Ovary (tissue), 9 donors: ENCODE data around the gene TDRD9. TPM values are rescaled to one million over a fixed set of nuclear protein-coding genes. Genes with fewer than 3 reads are reported as not detected.

Experiments
- DNase-seq, 5 donors: peaks; one replicate each; pipeline ENCODE4 v3.0.0-alpha.2; 2019 to 2020
- H3K27ac ChIP-seq, 2 donors: fragments of 200-600 bp; one replicate each; pipeline versions ENCODE4 v1.5.1 to v1.8.0; 2019 to 2022
- H3K27me3 ChIP-seq: fragments of 200-600 bp; one replicate; pipeline ENCODE4 v1.8.0; 2022
- H3K36me3 ChIP-seq: fragments of 200-600 bp; sonication (generic); one replicate; pipeline ENCODE4 v1.5.1; 2019
- H3K4me1 ChIP-seq: one replicate; pipeline ENCODE4 v1.8.1; 2013; ENCODE audit warnings: mild to moderate bottlenecking, moderate library complexity; ENCODE audit not compliant: insufficient read depth
- H3K4me3 ChIP-seq: fragments of 200-600 bp; sonication (generic); one replicate; pipeline ENCODE4 v1.5.1; 2017
- H3K9me3 ChIP-seq, 2 donors: fragments of 200-600 bp in 1 of 2; sonication (generic) in 1 of 2; one replicate each; pipeline versions ENCODE4 v1.5.1 to v1.8.1; 2013 to 2019; ENCODE audit warnings: mild to moderate bottlenecking in 1 of 2, moderate library complexity in 1 of 2
- CTCF ChIP-seq, 3 donors: fragments of 450-650 bp in 2 of 3; fragments of 200-600 bp in 1 of 3; IDR thresholded peaks; one replicate each; pipeline versions ENCODE4 v1.5.1 to v1.8.0; 2016 to 2022; ENCODE audit warnings: antibody characterized with exemption in 3 of 3, mild to moderate bottlenecking in 1 of 3
- EP300 ChIP-seq: sonication (generic); formaldehyde crosslinking; IDR thresholded peaks from one replicate; pipeline ENCODE4 v1.6.1; 2017; ENCODE audit warnings: antibody characterized with exemption
- POLR2A ChIP-seq: fragments of 450-650 bp; IDR thresholded peaks from one replicate; pipeline ENCODE4 v1.6.1; 2017; ENCODE audit warnings: antibody characterized with exemption, mild to moderate bottlenecking, moderate library complexity
- WGBS, 3 donors: extraction: QIAGEN DNeasy Blood & Tissue Kit in 1 of 3; methylation state at CpG; one replicate each; pipeline versions ENCODE4 v1.1.5 to v1.1.7; 2013 to 2017; 5-methylcytosine and 5-hydroxymethylcytosine counted together
- intact Hi-C, 4 donors: fragments of 100-400 bp; cut with DNase I; formaldehyde crosslinking; loops; one replicate each; pipeline versions ENCODE4 v1.11.0 to v1.15.1; 2022 to 2023
- polyA plus RNA-seq, 2 donors: library from polyadenylated mRNA; stranded (reverse); fragments of 200-250 nt in 1 of 2; fragments of 350-450 nt in 1 of 2; fragmentation: Illumina TruSeq in 1 of 2; extraction: RNeasy Lipid Tissue Mini Kit (QIAGEN cat#74804) in 1 of 2; gene quantifications; one replicate each; pipeline ENCODE4 v1.2.3, GENCODE V29; 2013 to 2014
- small RNA-seq: library from RNA; depleted of rRNA; stranded (forward); fragments of <200 nt; gene quantifications from one replicate; pipeline ENCODE3, GENCODE V24; 2016
- total RNA-seq, 7 donors: library from RNA; depleted of rRNA in 2 of 7; stranded (reverse); fragments of >200 nt in 2 of 7; fragmentation: NEBNext Ultra II Directional in 3 of 7; extraction: Animal tissue kit (Norgen Biotek cat#: 25700) in 3 of 7; gene quantifications; one replicate each; pipeline versions ENCODE4 v1.1.0 to v1.2.4, GENCODE V29; 2016 to 2023
- donor health status: DM: no; HTN: no; CAD: no; lungs with moderate emphysema.
- donor health status: DM: no; HTN: no; CAD: no.
- donor health status: Bipolar disorder and iron deficiency.
- donor health status: DM: yes; HTN: yes; CAD: no.
- donor health status: DM: no; HTN: no; CAD: no.
- donor health status: DM: yes; HTN: yes; CAD: no.

The TDRD9 gene
- total and polyA plus RNA-seq, 9 donors: 0.23 to 5.1 (median 0.83) TPM

GRCh38 chr14:104100171-104101085, 172.2 kb downstream of the TDRD9 start:
- 79 to 85% (median 85%) methylated on average over 14 to 23 of the region's 23 CpGs for WGBS, 3 donors

GRCh38 chr14:104101086-104101621, 172.9 kb downstream of the TDRD9 start:
- Histone ChIP-seq H3K9me3 (no peaks in the 10 kb centered on the region), H3K36me3 (no peaks in the 10 kb centered on the region), H3K4me1 (no peaks in the 10 kb centered on the region), H3K4me3 (no peak overlapping the region), H3K27me3 (no peaks in the 10 kb centered on the region), H3K27ac (no peak overlapping the region)
- TF ChIP-seq EP300 (no peak), POLR2A (no peak), CTCF (IDR thresholded peaks at IDR 0.05) (no peak)
- DNase-seq: peak in 4 of 5 donors; percentile 6 to 38 (median 24)
- WGBS, 3 donors: 70 to 74% (median 71%) methylated on average over 13 to 16 of the region's 16 CpGs
- intact Hi-C loops: no loop called here

More at GRCh38 chr14:104100171-104101085, 172.2 kb downstream of the TDRD9 start:
- Histone ChIP-seq H3K4me1 (no peaks in the 10 kb centered on the region), H3K27me3 (no peaks in the 10 kb centered on the region), H3K4me3 (no peak overlapping the region), H3K9me3 (no peaks in the 10 kb centered on the region), H3K27ac (no peak overlapping the region), H3K36me3 (no peaks in the 10 kb centered on the region)
- intact Hi-C loops: no loop called here
- TF ChIP-seq CTCF (IDR thresholded peaks at IDR 0.05) (no peak), EP300 (no peak), POLR2A (no peak)
- peak in 3 of 5 donors; percentile 17 to 32 (median 19) for DNase-seq

- intact Hi-C loops: no loop called here
- H3K27me3 ChIP-seq: no peaks in the 10 kb centered on the region
- WGBS, 3 donors: 87 to 92% (median 90%) methylated on average over 10 to 16 of the region's 16 CpGs
- peak in 1 of 5 donors; percentile 9 for DNase-seq
- H3K27ac ChIP-seq: no peak overlapping the region
- H3K4me3 ChIP-seq: no peak overlapping the region
- no peaks in the 10 kb centered on the region for H3K9me3 ChIP-seq
- no peaks in the 10 kb centered on the region for H3K36me3 ChIP-seq
- TF ChIP-seq CTCF (IDR thresholded peaks at IDR 0.05) (no peak), EP300 (no peak), POLR2A (no peak)
- H3K4me1 ChIP-seq: no peaks in the 10 kb centered on the region
These were observed 173.5 kb downstream of the TDRD9 start for GRCh38 chr14:104101651-104102281.

Small RNA genes lying within 50 kb of the gene (small RNA-seq; reads per million reads assigned to genes)
- not detected for gene RN7SL634P

Other genes with a start within 250 kb of the TDRD9 start
- 1 to 10 TPM; 1.4 to 8.5 (median 2.9) TPM for gene XRCC3, start 213.0 kb upstream of the TDRD9 start, total RNA-seq
- 1 to 10 TPM; 3.7 to 4.5 TPM for gene XRCC3, start 213.0 kb upstream of the TDRD9 start, polyA plus RNA-seq
- 100 to 1,000 TPM in 1 of 7 donors, 10 to 100 TPM in 6; 75.6 to 110 (median 83.1) TPM for gene ZFYVE21, start 212.6 kb upstream of the TDRD9 start, total RNA-seq
- 100 to 1,000 TPM in 1 of 2 donors, 10 to 100 TPM in 1; 81.8 to 111 TPM for gene ZFYVE21, start 212.6 kb upstream of the TDRD9 start, polyA plus RNA-seq
- gene PPP1R13B, start 80.9 kb upstream of the TDRD9 start, total RNA-seq: 10 to 100 TPM; 15.0 to 64.8 (median 48.7) TPM
- 10 to 100 TPM; 17.9 to 27.5 TPM for gene PPP1R13B, start 80.9 kb upstream of the TDRD9 start, polyA plus RNA-seq
- not detected for gene RD3L, start 14.1 kb downstream of the TDRD9 start, total RNA-seq
- not detected for gene RD3L, start 14.1 kb downstream of the TDRD9 start, polyA plus RNA-seq
- 10 to 100 TPM; 10.5 to 28.8 (median 19.8) TPM for gene ASPG, start 157.2 kb downstream of the TDRD9 start, total RNA-seq
- gene ASPG, start 157.2 kb downstream of the TDRD9 start, polyA plus RNA-seq: 10 to 100 TPM in 1 of 2 donors, under 1 TPM in 1; 0.45 to 11.0 TPM
- gene KIF26A, start 210.1 kb downstream of the TDRD9 start, total RNA-seq: 10 to 100 TPM in 3 of 7 donors, 1 to 10 TPM in 4; 1.4 to 16.8 (median 6.4) TPM
- 1 to 10 TPM in 1 of 2 donors, under 1 TPM in 1; 0.32 to 5.3 TPM for gene KIF26A, start 210.1 kb downstream of the TDRD9 start, polyA plus RNA-seq